Endothelial cell of umbilical vein (primary cell): ENCODE measurements around the gene NKD2. TPM values are rescaled to one million over a fixed set of nuclear protein-coding genes. Genes with fewer than 3 reads are reported as not detected.

Experiments
- BruUV-seq: library from RNA; stranded (reverse); fragments of 400-500 nt; replicated peaks from 2 replicates; lab custom pipeline; 2021; lab: Mats Ljungman, UMichigan
- CTCF ChIA-PET: fragments of 300-600, 350-600 bp; sonication (Branson Sonifier 250); formaldehyde crosslinking; loops from one replicate; lab custom pipeline; 2021; ENCODE audit warnings: antibody characterized with exemption, inconsistent platforms; lab: Charles Lee
- POLR2A ChIA-PET: fragments of 300-600, 350-600 bp; sonication (Branson Sonifier 250); formaldehyde crosslinking; loops from one replicate; lab custom pipeline; 2021; ENCODE audit warnings: antibody characterized with exemption, inconsistent platforms; lab: Charles Lee
- DNase-seq: peaks from one replicate; pipeline ENCODE4 v3.0.0-alpha.2; 2011; ENCODE audit warnings: low read depth, low spot score
- FAIRE-seq: peaks from 2 replicates; lab custom pipeline; 2011; peaks lifted over from hg19 to GRCh38; lab: Jason Lieb, UNC
- H2AFZ ChIP-seq: 2 replicates; pipeline ENCODE4 v1.6.0; 2012; ENCODE audit warnings: low read depth, low read length, control low read depth, inconsistent platforms
- H3K27ac ChIP-seq: 2 replicates; pipeline ENCODE4 v1.5.1; 2011; ENCODE audit warnings: low read depth, mild to moderate bottlenecking, control low read depth, low read length, moderate library complexity; ENCODE audit not compliant: insufficient read depth
- H3K27me3 ChIP-seq, 2 experiments: 2 replicates each; pipeline versions ENCODE4 v1.6.0 to v1.6.1; 2011; ENCODE audit warnings: low read length in 2 of 2, mixed read lengths in 1 of 2; ENCODE audit not compliant: control insufficient read depth in 2 of 2, insufficient read depth in 2 of 2
- H3K36me3 ChIP-seq, 2 experiments: 2 replicates in 1 of 2; 3 replicates in 1 of 2; pipeline ENCODE4 v1.5.1; 2011; ENCODE audit warnings: low read length in 2 of 2, mild to moderate bottlenecking in 1 of 2, moderate library complexity in 1 of 2; ENCODE audit not compliant: control insufficient read depth in 2 of 2, insufficient read depth in 2 of 2; ENCODE audit errors: extremely low read depth in 1 of 2
- H3K4me1 ChIP-seq: 3 replicates; pipeline ENCODE4 v1.5.1; 2011; ENCODE audit warnings: mild to moderate bottlenecking, low read length; ENCODE audit not compliant: control insufficient read depth, insufficient read depth; ENCODE audit errors: extremely low read depth
- H3K4me2 ChIP-seq: 2 replicates; pipeline ENCODE4 v1.6.1; 2011; ENCODE audit warnings: low read length, control low read depth, mixed read lengths; ENCODE audit not compliant: insufficient read depth
- H3K4me3 ChIP-seq, 3 experiments: fragments of 200-600 bp in 1 of 3; sonication (generic), shearing (Covaris generic) in 1 of 3; replicated peaks in 1 of 3; 2 replicates each; pipeline ENCODE4 v1.5.1; 2011 to 2016; ENCODE audit warnings: control low read depth in 3 of 3, low read length in 3 of 3, mild to moderate bottlenecking in 2 of 3, inconsistent platforms in 1 of 3, low read depth in 1 of 3, moderate library complexity in 1 of 3; ENCODE audit not compliant: insufficient read depth in 1 of 3
- H3K79me2 ChIP-seq: 2 replicates; pipeline ENCODE4 v1.6.0; 2012; ENCODE audit warnings: low read length, inconsistent platforms; ENCODE audit not compliant: control insufficient read depth, insufficient read depth
- H3K9ac ChIP-seq: replicated peaks from 2 replicates; pipeline ENCODE3; 2011; ENCODE audit warnings: low read length, control low read depth; ENCODE audit not compliant: insufficient read depth; ENCODE audit errors: extremely low read depth
- H3K9me1 ChIP-seq: replicated peaks from 3 replicates; pipeline ENCODE4 v1.6.0; 2011; ENCODE audit warnings: mild to moderate bottlenecking, low read length; ENCODE audit not compliant: control insufficient read depth, insufficient read depth; ENCODE audit errors: extremely low read depth
- H3K9me3 ChIP-seq: replicated peaks from 2 replicates; pipeline ENCODE4 v1.5.1; 2012; ENCODE audit warnings: low read length, inconsistent platforms; ENCODE audit not compliant: control insufficient read depth, insufficient read depth
- H4K20me1 ChIP-seq: replicated peaks from 2 replicates; pipeline ENCODE3; 2011; ENCODE audit warnings: mild to moderate bottlenecking, low read length; ENCODE audit not compliant: control insufficient read depth, insufficient read depth; ENCODE audit errors: extremely low read depth
- CTCF ChIP-seq, 2 donors: IDR thresholded peaks; 1 replicate in 1 of 2; 2 replicates in 1 of 2; pipeline ENCODE4 v1.5.1; 2011; ENCODE audit warnings: low read length in 2 of 2, mild to moderate bottlenecking in 2 of 2, moderate library complexity in 2 of 2, control low read depth in 1 of 2, inconsistent platforms in 1 of 2, low read depth in 1 of 2; ENCODE audit not compliant: insufficient read depth in 1 of 2; ENCODE audit errors: extremely low read depth in 1 of 2
- EZH2 ChIP-seq: IDR thresholded peaks from 2 replicates; pipeline ENCODE4 v1.6.1; 2012; ENCODE audit warnings: borderline replicate concordance, low read depth, mild to moderate bottlenecking, moderate library complexity, low read length, inconsistent platforms; ENCODE audit not compliant: severe bottlenecking
- FOS ChIP-seq: IDR thresholded peaks from 2 replicates; pipeline ENCODE4 v1.6.1; 2011; ENCODE audit warnings: mild to moderate bottlenecking, low read length, moderate library complexity, borderline replicate concordance; ENCODE audit not compliant: insufficient read depth
- GATA2 ChIP-seq: IDR thresholded peaks from 2 replicates; pipeline ENCODE4 v1.7.0; 2011; ENCODE audit warnings: low read depth, mild to moderate bottlenecking, moderate library complexity, mixed read lengths, low read length; ENCODE audit not compliant: insufficient read length, insufficient read depth
- JUN ChIP-seq: IDR thresholded peaks from 2 replicates; pipeline ENCODE4 v1.6.1; 2011; ENCODE audit warnings: borderline replicate concordance, low read depth; ENCODE audit not compliant: insufficient read length, insufficient read depth
- MAX ChIP-seq: IDR thresholded peaks from 2 replicates; pipeline ENCODE4 v1.6.1; 2011; ENCODE audit not compliant: insufficient read depth, insufficient read length
- MYC ChIP-seq: IDR thresholded peaks from one replicate; pipeline ENCODE4 v1.6.1; 2011; ENCODE audit warnings: mild to moderate bottlenecking, low read depth, low read length
- POLR2A ChIP-seq: IDR thresholded peaks from 2 replicates; pipeline ENCODE4 v1.6.1; 2012; ENCODE audit warnings: low read depth, mild to moderate bottlenecking, control low read depth, low read length
- POLR2AphosphoS5 ChIP-seq: IDR thresholded peaks from 2 replicates; pipeline ENCODE4 v1.6.1; 2012; ENCODE audit warnings: low read depth, mild to moderate bottlenecking, control low read depth, low read length, moderate library complexity; ENCODE audit not compliant: insufficient read depth
- dilution Hi-C: fragments of 300-500 bp; cut with MboI; formaldehyde crosslinking; loops from one replicate; pipeline ENCODE4 v1.15.0; 2019; ENCODE audit warnings: low sequenced_read_pairs; ENCODE audit not compliant: extremely low pct_ligation_motif_present
- intact Hi-C: fragments of 100-400 bp; cut with micrococcal nuclease; formaldehyde crosslinking; loops from one replicate; pipeline ENCODE4 v1.10.0; 2022
- polyA plus RNA-seq, 4 experiments: library from polyadenylated mRNA; depleted of rRNA in 3 of 4; stranded (reverse) in 3 of 4; unstranded in 1 of 4; fragments of >200 nt; gene quantifications; 2 replicates each; pipeline versions ENCODE4 v1.2.1 to v1.2.3, GENCODE V29; 2011 to 2012; ENCODE audit warnings: missing spikeins in 1 of 4
- total RNA-seq: library from RNA; stranded (reverse); gene quantifications from 2 replicates; pipeline ENCODE4 v1.2.3, GENCODE V29; 2021

The NKD2 gene
- total and polyA plus RNA-seq, 2 donors (not counting 3 experiments of a cell fraction or from before 2014, with no cell fraction given): 0.08 TPM; not detected in 1

- H4K20me1 ChIP-seq: no peaks in the 10 kb centered on the region
- ChIA-PET CTCF (no interaction called here), POLR2A (no interaction called here)
- BruUV-seq: no TSS peak
- no peak overlapping the region for H3K27ac ChIP-seq
- intact Hi-C loops: no loop called here
- no peak for DNase-seq
- H3K9ac ChIP-seq: no peak overlapping the region
- no peaks in the 10 kb centered on the region for H3K27me3 ChIP-seq
- TF ChIP-seq JUN (no peak), FOS (no peak), MYC (no peak), POLR2A (no peak), CTCF (IDR thresholded peaks at IDR 0.05; ENCODE audit: extremely low read depth in 1 of 2, insufficient read depth in 1 of 2, low read depth in 1 of 2, low read length in 2 of 2) (no peak), GATA2 (no peak), EZH2 (no peak), POLR2AphosphoS5 (no peak), MAX (no peak)
- no peaks in the 10 kb centered on the region for H3K79me2 ChIP-seq
- no peak for FAIRE-seq
- dilution Hi-C loops: no loop called here
- no peak overlapping the region for H3K4me3 ChIP-seq
- H3K4me1 ChIP-seq: no peaks in the 10 kb centered on the region
- no peaks in the 10 kb centered on the region for H3K9me1 ChIP-seq
- H2AFZ ChIP-seq: no peak overlapping the region
- H3K9me3 ChIP-seq: no peaks in the 10 kb centered on the region
- peaks cover 0 to 26% of the 10 kb centered on the region in 2 experiments for H3K36me3 ChIP-seq
- no peak overlapping the region for H3K4me2 ChIP-seq
Measured at GRCh38 chr5:1078851-1079250, 70.2 kb downstream of the NKD2 start.
